T-helper 2 cell treated with Interferon-gamma antibody and Interleukin-4, amounts not matched to agents 100 ng/mL and 5 ng/mL, for 36 hours (primary cell): Measurements from ENCODE around the gene PDZRN3. TPM values are rescaled to one million over a fixed set of nuclear protein-coding genes. Genes with fewer than 3 reads are reported as not detected.

Experiments used
- intact Hi-C: fragments of 100-400 bp; cut with micrococcal nuclease; formaldehyde crosslinking; loops from one replicate; pipeline ENCODE4 v1.15.1; 2023
- total RNA-seq: library from RNA; stranded (reverse); gene quantifications from 2 replicates; pipeline ENCODE4 v1.2.3, GENCODE V29; 2022

The PDZRN3 gene
- total RNA-seq, 1 donor from 2014 or later, result not detected

DNA sequence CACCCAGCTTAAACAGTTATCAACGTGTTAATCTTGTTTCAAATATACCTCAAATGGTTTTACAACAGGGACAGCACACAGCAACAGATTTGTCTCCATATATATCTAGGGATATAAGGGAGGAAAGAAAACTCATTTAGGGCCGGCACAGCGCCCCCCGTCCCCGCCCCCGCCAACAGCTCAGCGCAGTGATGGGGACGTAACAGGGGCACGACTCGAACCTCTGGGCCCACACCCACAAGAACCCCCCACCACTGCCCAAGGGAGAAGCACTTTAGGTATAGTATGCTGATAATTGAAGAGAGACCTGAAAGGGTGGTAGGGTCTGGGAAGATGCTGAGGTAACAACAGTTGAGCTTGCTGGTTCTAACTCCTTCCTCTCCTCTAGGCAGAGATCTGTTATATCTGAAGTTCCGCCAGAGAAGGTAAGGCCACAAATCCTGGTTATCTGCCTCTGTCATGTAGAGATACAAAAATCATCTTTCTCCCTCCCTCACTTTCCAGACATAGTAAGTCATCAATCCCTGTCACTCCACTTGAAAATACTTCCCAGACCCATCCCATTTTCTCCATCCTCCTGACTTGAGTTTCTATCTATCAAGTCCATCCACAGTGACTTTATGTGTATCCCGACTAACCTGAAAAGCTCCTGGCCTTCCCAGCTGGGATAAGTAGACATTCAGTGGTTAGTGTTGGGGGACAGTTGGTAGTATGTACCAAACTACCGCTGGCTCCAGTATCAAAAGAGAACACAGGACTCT, 126.9 kb downstream of the PDZRN3 start:
- intact Hi-C loops, result no loop called here

- intact Hi-C loops, result no loop called here
Measured at GRCh38 chr3:73493543-73494308, 131.0 kb downstream of the PDZRN3 start.

DNA sequence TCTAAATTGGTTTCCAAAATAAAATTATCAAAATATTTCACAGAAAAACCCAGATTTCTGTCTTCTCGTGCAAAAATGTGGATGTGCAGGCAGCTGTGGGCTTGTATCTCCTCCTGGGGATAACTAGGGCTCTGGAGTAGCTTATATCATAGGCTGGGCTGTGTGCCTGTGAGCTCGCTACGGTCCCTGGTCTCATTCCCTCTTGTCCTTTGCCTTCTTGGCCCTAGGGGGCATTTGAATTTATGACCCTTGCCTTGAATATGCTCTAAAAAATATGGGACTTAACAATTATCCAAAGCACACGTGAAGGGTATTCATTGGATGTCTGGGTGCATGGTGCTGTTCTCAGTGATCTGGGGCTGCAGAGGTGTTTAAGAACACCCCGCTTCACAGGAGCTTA, 132.6 kb downstream of the PDZRN3 start:
- intact Hi-C loops, result no loop called here

DNA sequence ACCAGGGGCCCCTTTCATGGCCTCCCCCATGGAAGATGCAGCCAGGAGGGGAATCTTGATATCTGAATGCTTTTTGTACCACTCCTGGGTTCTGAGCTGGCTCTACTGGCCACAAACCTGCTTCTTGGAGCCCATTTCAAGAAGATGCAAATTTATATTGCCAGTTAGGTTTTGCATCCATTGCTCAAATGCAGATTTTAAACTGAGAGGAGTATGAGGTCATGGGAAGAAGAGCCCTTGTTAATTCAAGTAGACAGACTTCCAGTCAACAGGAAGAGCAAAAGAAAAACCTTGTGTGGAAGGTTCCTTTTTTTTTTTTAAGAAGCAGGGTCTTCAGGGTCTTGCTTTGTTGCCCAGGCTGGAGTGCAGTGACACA, 133.5 kb downstream of the PDZRN3 start:
- intact Hi-C loops, result no loop called here

GRCh38 chr3:73490453-73491286, 134.1 kb downstream of the PDZRN3 start:
- intact Hi-C loops, result no loop called here

DNA sequence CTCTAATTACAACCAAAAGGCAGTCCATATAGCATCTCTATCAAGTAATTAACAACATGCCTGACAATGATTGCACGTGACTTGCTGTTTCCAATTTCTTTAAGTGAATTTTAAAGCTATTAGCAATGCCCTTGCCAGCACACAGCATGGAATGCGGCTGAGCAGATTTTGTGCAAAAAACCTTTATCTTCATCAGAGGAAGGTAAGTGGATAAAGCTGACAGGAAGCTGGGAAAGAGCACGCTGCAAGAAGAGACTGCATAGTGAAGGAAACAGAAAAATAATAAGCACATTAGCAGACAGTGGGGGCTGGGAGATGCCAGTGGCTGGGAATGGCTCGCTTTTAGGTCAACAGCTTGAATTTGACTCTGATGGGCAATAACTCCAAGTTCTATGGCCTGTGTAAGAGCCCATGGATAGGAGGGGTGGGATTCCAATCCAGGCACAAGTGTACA, 138.8 kb downstream of the PDZRN3 start:
- intact Hi-C loops, result no loop called here

- intact Hi-C loops, result no loop called here
Measured at GRCh38 chr3:73484656-73485248, 140.0 kb downstream of the PDZRN3 start.

GRCh38 chr3:73481888-73482287, 142.9 kb downstream of the PDZRN3 start:
- intact Hi-C loops, result no loop called here

DNA sequence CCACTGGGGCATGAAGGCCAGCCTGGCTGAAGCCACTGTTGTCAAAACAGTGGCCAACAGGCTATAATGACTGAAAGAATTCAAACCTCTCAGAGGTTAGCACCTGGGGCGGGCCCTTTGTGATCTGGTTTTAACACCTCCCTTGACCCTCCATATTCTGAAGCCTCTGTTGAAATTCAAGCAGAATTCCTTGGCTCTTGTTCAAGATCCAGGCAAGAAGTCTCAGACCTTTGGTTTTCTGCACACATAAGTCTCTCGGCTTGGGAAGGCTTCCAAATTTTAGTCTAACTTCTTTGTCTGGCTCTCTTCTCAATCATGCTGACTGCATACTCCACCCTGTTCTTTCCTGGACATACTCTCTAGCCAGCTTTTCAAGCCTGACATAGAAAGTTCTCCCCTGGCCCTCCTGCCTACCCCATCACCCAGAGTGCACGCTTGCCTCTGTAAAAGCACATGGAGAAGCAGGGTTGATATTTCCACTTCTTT, 144.5 kb downstream of the PDZRN3 start:
- intact Hi-C loops, result no loop called here

DNA sequence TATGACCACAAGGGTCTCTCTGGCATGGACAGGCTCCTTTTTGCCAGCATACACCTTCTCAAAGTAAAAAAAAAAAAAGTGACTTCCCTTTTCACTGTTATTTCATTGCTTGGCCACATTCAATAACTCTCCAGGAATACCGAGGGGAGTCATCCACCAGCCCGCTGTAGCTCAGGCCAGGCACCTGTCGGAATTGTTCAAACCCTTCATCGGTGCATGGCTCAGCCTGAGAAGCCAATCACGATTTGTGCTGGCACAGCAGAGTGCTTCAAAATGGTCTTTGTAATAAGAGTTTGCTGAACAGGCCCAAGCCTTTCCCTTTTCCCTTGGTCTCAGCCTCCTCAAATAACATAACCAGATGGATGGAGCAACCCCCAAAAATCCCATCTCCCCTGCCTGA, 145.4 kb downstream of the PDZRN3 start:
- intact Hi-C loops, result no loop called here

DNA sequence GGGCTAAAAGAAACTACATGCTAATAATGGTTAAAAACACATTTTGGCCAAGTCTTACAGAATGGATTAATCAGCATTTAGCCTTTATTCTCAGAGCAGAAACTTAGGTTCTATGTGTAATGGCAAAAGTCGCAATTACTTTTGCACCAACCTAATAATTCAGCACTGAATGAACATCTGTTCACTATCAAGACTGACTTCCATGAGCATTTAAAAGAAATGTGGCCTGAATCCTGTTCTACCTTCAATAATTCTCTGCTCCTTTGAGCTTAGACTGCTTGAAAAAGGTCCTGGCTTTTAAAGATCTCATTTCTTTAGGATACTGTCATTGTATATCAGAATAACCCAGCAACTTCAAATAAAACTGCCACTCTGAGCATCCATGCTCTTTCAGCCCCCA, 145.9 kb downstream of the PDZRN3 start:
- intact Hi-C loops, result no loop called here

GRCh38 chr3:73475717-73476116, 149.0 kb downstream of the PDZRN3 start:
- intact Hi-C loops, result no loop called here

GRCh38 chr3:73475175-73475574, 149.6 kb downstream of the PDZRN3 start:
- intact Hi-C loops, result no loop called here

DNA sequence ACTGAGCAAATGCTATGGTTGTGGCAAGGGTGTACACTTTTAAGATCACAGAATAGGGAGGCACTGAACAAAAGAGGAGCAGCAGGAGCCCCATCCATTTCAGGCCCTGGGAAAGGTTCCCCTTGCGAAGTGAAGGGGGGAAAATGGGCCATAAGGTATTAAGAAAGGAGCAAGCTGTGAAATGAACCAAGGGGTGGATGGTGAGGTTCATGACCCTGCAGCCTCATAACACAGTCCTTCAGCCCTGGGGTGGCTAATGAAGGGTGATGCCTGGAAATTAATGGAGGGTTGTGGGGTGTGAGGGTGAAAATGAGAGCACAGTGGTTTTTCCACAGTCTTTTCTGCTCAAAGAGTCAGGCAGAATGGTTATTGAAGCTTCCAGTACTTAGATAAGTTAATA, 150.1 kb downstream of the PDZRN3 start:
- intact Hi-C loops, result no loop called here

GRCh38 chr3:73473898-73474416, 150.8 kb downstream of the PDZRN3 start:
- intact Hi-C loops, result no loop called here

DNA sequence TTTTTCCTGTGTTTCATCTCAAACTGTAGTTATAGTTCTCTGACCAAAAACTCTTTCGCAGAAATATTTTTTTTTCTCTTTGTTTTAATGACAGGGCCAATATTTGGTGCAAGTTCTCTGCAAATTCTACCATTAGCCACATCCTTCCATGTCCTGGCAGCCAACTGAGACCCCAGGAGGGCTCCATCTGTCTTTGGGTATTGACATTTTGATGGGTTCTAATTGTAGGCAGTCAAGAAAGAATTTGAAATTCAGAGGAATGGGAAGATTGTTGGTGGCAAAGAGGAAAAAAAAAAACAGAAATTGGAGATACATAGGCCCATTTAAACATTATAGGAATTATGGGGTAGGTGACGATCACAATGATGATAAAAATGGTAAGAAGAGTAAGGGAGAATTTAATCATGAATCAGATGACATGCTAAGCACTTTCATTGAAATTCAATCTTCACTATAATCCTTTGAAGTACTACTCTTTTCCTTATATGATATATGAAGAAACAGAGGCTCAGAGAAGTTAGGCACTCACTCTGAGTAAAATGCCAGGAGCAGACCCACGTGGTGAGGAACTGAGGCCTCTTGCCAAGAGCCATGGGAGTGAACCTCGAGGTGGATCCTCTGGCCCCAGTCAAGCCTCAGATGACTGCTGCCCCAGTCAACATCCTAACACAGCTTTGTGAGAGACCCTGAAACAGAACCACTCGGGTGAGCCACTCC, 151.4 kb downstream of the PDZRN3 start:
- intact Hi-C loops, result no loop called here

DNA sequence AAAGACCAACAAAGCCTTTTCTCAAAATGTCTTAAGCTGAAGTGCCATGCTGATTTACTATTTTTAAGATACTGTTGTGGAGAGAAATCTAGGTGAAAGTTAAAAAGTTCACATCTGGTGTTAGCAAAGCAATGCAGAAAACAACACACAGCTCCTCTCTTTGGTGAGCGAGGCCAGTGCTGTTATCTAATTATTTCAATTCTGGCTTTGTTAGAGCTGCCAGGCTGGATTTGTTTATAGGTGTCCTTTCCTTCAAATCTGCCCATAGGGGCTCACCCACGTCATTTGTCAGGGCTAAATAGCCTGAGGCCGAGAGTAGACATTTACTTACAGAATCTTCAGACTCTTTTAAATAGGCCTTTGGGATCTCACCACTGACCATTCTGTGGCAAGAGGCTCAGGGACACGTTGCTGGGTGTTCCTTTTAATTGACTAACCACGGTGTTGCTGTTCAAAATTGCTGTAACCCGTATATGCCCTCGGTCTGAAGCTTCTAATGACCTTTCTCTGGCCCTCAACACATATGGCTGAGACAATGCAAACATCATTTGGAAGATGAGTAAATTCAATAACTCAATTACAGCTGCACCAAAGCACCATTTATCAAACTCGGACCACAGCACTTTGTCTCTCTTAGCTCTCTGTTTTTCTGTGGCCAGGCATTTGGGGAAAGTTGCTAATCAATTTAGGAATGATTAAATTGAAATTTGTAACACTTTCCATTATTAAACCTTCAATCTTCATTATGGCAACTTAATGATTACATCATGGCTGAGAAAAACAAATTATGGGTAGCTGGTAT, 152.6 kb downstream of the PDZRN3 start:
- intact Hi-C loops, result no loop called here

GRCh38 chr3:73470860-73471259, 153.9 kb downstream of the PDZRN3 start:
- intact Hi-C loops, result no loop called here

GRCh38 chr3:73469331-73469730, 155.4 kb downstream of the PDZRN3 start:
- intact Hi-C loops, result no loop called here

DNA sequence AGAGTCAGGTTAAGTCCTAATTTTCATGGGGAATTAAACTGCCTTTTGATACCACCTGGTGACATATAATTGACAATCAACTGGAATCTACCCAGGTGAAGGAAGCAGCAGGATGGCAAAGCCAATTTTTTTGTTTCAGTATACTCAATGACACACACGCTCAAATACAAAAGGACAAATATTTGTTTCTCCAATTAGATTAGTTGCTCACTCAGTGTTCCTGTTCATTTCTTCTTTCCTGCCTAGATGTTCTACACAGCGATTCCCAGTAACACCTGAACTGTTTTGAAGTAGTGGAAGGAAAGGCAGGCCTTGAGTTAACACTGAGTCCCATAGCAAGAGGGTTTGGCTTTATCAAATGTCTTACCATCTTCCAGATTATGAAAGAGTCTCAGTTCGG, 157.5 kb downstream of the PDZRN3 start:
- intact Hi-C loops, result no loop called here
